ENCODE data around the gene SYT7. TPM values are rescaled to one million over a fixed set of nuclear protein-coding genes. Genes with fewer than 3 reads are reported as not detected.

The SYT7 gene
- 18.9 TPM for total RNA-seq
- long read RNA-seq, partial matches to known transcripts: 5 of 48 reads
- long read RNA-seq, other reads (novel, unspliced or antisense): 40 of 48 reads

DNA sequence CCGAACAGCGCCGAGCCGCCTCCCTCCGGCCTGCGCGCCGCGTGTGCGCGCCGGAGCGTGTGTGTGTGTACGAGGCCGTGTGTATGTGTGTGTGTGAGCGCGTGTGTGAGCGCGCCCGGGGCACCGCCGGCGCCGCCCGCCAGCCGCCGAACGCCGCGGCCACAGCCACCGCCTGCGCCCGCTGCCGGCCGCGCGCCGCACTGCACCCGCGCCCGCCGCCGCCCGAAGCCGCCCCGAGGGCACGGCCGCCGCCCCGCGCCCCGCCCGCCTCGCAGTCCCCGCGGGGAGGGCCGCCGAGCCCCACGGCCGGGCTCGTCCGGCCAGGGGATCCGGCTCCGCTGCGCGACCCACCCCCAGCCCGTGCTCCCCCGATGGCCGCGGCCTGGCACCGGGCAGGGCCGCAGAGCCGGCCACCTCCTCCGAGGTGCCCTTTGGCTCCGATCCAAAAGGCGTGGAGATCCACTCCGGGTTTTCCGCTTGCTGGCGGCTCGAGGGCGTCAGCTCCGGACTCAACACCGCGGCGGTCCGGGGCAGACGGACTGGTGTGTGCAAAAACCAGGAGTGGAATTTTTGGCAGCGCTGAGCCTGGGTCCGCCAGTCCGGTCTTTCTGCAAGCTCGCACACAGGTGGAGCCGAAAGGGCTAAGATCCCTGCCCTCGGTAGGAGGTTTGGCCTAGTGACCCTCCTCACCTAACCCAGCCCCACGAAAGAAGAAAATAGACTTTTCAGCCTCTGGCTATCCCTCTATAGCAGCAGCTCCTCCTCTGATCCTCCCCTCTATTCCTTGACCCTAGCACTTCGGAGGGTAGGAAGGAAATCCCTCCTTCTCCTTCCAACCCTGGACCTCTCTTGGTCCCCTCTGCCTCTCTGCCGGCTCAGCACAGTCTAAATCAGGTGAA lies at the start of gene SYT7:
TSS of gene SYT7 (minus strand) at position 47 of the 899 bp plus-strand sequence. CDS start 256 bp downstream, outside the sequence.
- Histone ChIP-seq H3K36me3 (no peaks in the 10 kb centered on the region), H3K27me3 (ENCODE audit: low read depth) (peaks cover 12% of the 10 kb centered on the region), H3K4me1 (peaks cover 48% of the 10 kb centered on the region), H3K9me3 (replicated peaks) (no peaks in the 10 kb centered on the region), H3K27ac (replicated peaks) (peak within 1 kb of the TSS; percentile 93), H3K4me3 (peak within 1 kb of the TSS; percentile 78)
- intact Hi-C loops (cut with micrococcal nuclease): no loop called here
- peak; percentile 96 for DNase-seq
- TF ChIP-seq CTCF (IDR thresholded peaks at IDR 0.05; ENCODE audit: borderline replicate concordance): peak; percentile 22

GRCh38 chr11:61630089-61630488 lies 49.2 kb upstream of the SYT7 start:
- no peak for TF ChIP-seq CTCF (IDR thresholded peaks at IDR 0.05; ENCODE audit: borderline replicate concordance)
- Histone ChIP-seq H3K4me3 (no peak overlapping the region), H3K9me3 (replicated peaks) (no peaks in the 10 kb centered on the region), H3K27me3 (ENCODE audit: low read depth) (no peaks in the 10 kb centered on the region), H3K27ac (replicated peaks) (no peak overlapping the region), H3K36me3 (no peaks in the 10 kb centered on the region), H3K4me1 (peaks cover 27% of the 10 kb centered on the region)
- no peak for DNase-seq
- intact Hi-C loops (cut with micrococcal nuclease): no loop called here

- no peak overlapping the region for H3K27ac ChIP-seq (replicated peaks)
- no peaks in the 10 kb centered on the region for H3K27me3 ChIP-seq (ENCODE audit: low read depth)
- peaks cover 27% of the 10 kb centered on the region for H3K4me1 ChIP-seq
- no peak overlapping the region for H3K4me3 ChIP-seq
- intact Hi-C loops (cut with micrococcal nuclease): loop anchor here (5.0 kb wide), 1 partner anchor 112 kb away; no protein-coding TSS in a partner anchor
- no peaks in the 10 kb centered on the region for H3K9me3 ChIP-seq (replicated peaks)
- no peaks in the 10 kb centered on the region for H3K36me3 ChIP-seq
- TF ChIP-seq CTCF (IDR thresholded peaks at IDR 0.05; ENCODE audit: borderline replicate concordance): no peak
- DNase-seq: no peak
Measured at GRCh38 chr11:61629082-61629833, 48.4 kb upstream of the SYT7 start.

DNA sequence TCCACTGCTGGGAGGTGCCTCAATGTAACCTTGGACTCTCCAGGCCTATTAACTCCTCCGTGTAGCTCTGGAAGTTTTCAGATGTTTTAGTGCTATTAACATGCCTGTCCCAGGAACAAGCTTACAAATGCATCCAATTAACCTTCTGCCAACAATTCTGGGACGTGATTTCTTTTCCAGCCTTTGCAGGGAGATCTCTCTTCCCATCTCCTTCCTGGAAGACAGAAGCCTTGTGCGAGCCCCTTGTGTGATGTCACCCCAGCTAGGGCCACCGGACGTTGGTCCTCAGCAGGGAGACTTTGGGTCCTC lies 47.7 kb upstream of the SYT7 start:
- Histone ChIP-seq H3K27me3 (ENCODE audit: low read depth) (no peaks in the 10 kb centered on the region), H3K4me3 (no peak overlapping the region), H3K9me3 (replicated peaks) (no peaks in the 10 kb centered on the region), H3K27ac (replicated peaks) (no peak overlapping the region), H3K4me1 (peaks cover 27% of the 10 kb centered on the region), H3K36me3 (no peaks in the 10 kb centered on the region)
- TF ChIP-seq CTCF (IDR thresholded peaks at IDR 0.05; ENCODE audit: borderline replicate concordance): no peak
- intact Hi-C loops (cut with micrococcal nuclease): loop anchor here (5.0 kb wide), 1 partner anchor 111 kb away; no protein-coding TSS in a partner anchor
- DNase-seq: no peak

DNA sequence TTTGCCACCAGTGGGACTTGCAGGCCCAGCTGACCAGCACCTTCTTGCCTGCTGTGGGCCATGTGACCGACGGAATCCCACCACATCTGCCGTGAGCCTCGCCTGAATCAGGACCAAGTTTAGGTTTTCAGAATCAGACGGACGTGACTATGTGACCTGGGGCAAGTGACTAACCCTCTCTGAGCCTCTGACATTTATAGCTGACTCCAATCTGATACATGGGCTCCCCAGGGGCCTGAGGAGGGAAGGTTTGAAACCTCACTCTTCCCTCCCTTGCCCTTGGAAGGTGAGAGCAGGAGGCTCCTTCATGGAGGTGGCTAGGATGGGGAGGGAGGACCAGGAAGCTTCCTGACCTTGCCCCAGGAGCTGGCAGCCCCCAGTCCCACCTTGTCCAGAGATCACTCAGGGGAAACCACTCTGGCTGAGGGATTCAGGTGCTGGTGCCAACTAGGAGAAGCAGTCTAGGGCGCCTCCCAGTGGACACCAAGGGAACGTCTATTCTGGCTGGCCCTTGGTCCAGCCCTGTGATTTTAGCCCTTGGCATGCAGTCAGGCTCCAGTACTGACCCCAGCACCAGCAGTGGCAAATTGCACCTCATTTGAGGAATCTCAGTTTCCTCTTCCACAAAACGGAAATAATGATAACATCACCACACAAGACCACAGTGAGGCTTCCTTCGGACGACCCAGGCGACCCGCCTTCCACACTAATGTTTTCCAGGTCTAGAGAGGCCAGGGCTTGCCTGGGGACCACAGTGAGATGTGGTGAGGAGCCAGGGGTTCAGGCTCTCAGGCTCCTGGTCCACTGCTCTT lies 47.2 kb upstream of the SYT7 start:
- DNase-seq: peak; percentile 60
- H3K4me1 ChIP-seq: peaks cover 27% of the 10 kb centered on the region
- no peak overlapping the region for H3K4me3 ChIP-seq
- H3K9me3 ChIP-seq (replicated peaks): no peaks in the 10 kb centered on the region
- H3K27me3 ChIP-seq (ENCODE audit: low read depth): no peaks in the 10 kb centered on the region
- peak; percentile 89 for TF ChIP-seq CTCF (IDR thresholded peaks at IDR 0.05; ENCODE audit: borderline replicate concordance)
- no peaks in the 10 kb centered on the region for H3K36me3 ChIP-seq
- intact Hi-C loops (cut with micrococcal nuclease): loop anchor here (5.0 kb wide), 1 partner anchor 111 kb away; no protein-coding TSS in a partner anchor
- H3K27ac ChIP-seq (replicated peaks): peak overlapping the region; percentile 87

Data from left ventricle myocardium inferior (tissue), 1 donor.